ENCODE results near the gene TWF2.

Gene TWF2

DNA sequence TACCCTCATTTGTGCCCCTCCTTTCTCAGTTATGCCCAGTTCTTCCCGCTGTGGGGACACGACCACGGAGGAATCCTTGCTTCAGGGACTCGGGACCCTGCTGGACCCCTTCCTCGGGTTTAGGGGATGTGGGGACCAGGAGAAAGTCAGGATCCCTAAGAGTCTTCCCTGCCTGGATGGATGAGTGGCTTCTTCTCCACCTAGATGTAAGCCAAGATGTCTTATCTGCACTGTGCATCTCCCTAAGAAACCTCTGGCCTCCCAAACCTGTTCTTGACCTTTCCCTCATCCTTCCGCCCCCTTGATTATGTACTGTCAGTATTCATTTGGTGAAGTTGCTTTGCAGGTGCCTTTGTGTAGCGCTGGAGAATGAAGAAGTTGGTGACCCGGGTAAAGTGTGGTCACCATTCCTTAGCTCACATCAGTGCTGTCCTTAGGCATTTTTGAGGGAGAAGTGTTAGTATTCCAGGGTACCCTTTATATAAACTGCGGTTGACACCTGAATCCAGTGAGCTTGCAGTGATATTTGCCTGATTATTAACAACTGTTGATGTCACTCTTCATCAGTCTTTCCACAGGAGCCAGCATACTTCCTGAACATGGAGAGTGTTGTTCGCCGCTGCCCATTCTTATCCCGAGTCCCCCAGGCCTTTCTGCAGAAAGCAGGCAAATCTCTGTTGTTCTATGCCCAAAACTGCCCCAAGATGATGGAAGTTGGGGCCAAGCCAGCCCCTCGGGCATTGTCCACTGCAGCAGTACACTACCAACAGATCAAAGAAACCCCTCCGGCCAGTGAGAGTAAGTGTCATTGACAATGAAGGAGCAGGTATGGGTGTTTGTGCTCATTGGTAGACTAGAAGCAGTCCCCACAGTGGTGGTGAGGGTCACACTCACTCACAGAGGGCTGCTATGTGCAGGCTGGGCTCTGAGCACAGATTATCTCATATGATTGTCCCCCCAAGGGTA lies 40.0 kb downstream of the TWF2 start:
- no peak for DNase-seq (ENCODE audit: low read depth)
- TF ChIP-seq, protein P1, sequence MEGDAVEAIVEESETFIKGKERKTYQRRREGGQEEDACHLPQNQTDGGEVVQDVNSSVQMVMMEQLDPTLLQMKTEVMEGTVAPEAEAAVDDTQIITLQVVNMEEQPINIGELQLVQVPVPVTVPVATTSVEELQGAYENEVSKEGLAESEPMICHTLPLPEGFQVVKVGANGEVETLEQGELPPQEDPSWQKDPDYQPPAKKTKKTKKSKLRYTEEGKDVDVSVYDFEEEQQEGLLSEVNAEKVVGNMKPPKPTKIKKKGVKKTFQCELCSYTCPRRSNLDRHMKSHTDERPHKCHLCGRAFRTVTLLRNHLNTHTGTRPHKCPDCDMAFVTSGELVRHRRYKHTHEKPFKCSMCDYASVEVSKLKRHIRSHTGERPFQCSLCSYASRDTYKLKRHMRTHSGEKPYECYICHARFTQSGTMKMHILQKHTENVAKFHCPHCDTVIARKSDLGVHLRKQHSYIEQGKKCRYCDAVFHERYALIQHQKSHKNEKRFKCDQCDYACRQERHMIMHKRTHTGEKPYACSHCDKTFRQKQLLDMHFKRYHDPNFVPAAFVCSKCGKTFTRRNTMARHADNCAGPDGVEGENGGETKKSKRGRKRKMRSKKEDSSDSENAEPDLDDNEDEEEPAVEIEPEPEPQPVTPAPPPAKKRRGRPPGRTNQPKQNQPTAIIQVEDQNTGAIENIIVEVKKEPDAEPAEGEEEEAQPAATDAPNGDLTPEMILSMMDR (IDR thresholded peaks at IDR 0.05; ENCODE audit: control insufficient read depth, insufficient read depth, low read depth, low read length, missing control alignments) = no peak
- peak overlapping the region; percentile 81 for H3K4me3 ChIP-seq (ENCODE audit: control insufficient read depth, low read depth, low read length)

DNA sequence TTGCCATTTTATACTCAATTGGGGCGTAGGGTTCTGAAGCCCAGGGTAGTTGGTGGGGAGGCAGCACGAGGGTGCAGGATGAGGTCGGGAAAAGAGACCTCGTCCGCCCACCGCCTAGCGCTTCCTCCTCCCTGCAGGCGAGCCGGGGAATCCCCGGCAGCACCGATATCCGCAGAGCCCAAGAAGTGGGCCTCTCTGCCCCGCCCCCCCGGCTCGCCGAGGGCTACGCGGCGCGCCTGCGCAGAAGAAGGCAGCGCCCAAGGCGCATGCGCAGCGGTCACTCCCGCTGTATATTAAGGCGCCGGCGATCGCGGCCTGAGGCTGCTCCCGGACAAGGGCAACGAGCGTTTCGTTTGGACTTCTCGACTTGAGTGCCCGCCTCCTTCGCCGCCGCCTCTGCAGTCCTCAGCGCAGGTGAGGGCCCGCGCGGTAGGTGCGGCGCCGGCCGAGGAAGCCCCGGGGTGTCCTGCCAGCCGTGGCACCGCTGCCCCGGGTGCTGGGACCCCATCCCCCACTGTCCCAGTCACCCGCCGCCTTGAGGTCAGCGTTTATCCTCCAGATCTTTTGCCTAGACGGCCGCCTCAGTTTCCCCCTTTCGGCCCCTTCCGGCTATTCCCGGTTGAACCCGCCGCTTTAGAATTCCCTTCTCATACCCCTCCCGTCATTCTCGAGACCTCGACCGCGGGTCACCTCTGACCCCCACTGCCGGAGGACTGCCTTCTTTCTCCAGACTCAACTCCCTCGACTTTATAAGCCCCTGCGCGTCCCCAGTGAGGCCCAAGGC lies 40.9 kb downstream of the TWF2 start, which contains the start of gene ALAS1:
TSS of gene ALAS1 (plus strand) at position 319 of the 784 bp plus-strand sequence. CDS start 1,082 bp downstream, outside the sequence.
- TF ChIP-seq, protein P1 (IDR thresholded peaks at IDR 0.05; ENCODE audit: control insufficient read depth, insufficient read depth, low read depth, low read length, missing control alignments) = no peak
- DNase-seq (ENCODE audit: low read depth) = no peak
- H3K4me3 ChIP-seq (ENCODE audit: control insufficient read depth, low read depth, low read length) = peak within 1 kb of the TSS; percentile 81

DNA sequence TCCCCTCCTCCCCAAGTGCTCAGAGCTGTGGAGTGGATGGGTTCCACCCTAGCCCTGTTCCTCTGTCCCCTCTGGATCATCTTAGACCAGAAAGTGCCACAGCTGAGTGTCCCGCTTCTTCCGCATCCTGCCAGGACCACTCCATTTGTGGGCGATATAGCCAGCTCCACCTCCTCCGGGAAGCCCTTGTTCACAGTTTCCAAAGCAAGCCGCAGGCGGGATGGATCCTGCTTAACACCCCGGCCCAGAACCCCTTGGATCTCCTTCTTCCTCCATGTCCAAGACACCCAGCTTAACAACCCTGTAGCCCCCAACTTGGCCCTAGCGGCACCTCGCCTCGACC lies 41.5 kb downstream of the TWF2 start:
- peak overlapping the region; percentile 81 for H3K4me3 ChIP-seq (ENCODE audit: control insufficient read depth, low read depth, low read length)
- DNase-seq (ENCODE audit: low read depth) = no peak
- TF ChIP-seq, protein P1 (IDR thresholded peaks at IDR 0.05; ENCODE audit: control insufficient read depth, insufficient read depth, low read depth, low read length, missing control alignments) = no peak

DNA sequence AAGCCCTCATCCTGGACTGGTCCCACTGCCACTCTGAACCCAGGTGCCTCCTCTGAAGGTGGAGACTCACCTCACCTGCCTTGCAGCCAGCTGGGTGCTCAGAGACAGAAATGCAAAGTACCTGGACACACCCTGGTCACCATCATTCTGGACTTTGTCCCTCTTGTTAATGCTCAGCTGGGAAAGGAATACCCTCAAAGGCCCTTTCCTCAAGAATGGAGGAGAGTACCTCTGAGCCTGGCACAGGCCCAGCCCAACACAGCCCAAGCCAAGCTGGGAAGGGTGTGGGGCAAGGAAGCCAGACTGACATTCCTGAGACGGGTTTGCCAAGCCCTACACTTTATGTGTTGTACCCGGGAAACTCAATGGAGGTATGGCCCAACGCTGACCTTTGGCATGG lies 42.0 kb downstream of the TWF2 start:
- TF ChIP-seq, protein P1 (IDR thresholded peaks at IDR 0.05; ENCODE audit: control insufficient read depth, insufficient read depth, low read depth, low read length, missing control alignments) = no peak
- no peak for DNase-seq (ENCODE audit: low read depth)
- no peak overlapping the region for H3K4me3 ChIP-seq (ENCODE audit: control insufficient read depth, low read depth, low read length)

DNA sequence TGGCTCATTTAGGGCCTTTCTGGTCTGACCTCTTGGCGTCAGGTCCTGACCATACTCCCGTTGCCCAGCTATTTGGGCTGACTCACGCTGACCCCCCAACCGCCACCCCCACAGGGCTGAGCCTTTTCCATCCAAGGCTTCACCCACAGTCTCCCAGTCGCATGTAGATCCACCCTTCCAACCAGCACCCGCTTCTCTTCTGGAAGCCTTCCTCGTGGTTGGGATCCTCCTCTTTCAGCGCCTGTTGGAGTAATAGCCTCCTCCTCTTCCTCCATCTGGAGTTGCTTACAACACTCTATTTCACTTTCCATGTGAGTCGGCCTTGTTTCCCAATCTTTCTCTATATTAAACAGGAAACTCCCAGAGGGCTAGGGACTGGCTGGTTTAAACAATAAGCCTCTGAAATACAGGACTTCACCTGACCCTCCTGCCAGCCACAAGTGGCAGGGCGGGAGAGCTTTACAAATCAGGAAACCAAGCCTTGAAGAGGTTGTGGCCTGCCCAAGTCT lies 43.1 kb downstream of the TWF2 start:
- peak; percentile 62 for DNase-seq (ENCODE audit: low read depth)
- TF ChIP-seq, protein P1 (IDR thresholded peaks at IDR 0.05; ENCODE audit: control insufficient read depth, insufficient read depth, low read depth, low read length, missing control alignments) = no peak
- no peak overlapping the region for H3K4me3 ChIP-seq (ENCODE audit: control insufficient read depth, low read depth, low read length)

DNA sequence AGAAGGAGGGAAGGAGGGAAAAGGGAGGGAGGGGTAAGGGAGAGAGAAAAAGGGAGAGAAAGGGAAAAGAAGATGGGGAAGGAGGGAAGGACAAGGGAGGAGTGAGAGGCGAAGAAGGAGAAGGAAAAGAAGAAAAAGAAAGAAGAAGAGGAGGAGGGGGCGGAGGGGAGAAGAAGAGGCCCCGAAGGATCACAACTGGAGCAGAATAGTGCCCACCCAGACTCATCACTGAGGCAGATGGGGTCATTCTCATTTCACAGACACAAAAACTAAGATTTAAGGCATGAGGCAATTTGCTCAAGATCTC lies 43.7 kb downstream of the TWF2 start:
- TF ChIP-seq, protein P1 (IDR thresholded peaks at IDR 0.05; ENCODE audit: control insufficient read depth, insufficient read depth, low read depth, low read length, missing control alignments) = no peak
- H3K4me3 ChIP-seq (ENCODE audit: control insufficient read depth, low read depth, low read length) = no peak overlapping the region

More for the DNA sequence above, 43.7 kb downstream of the TWF2 start:
- no peak for DNase-seq (ENCODE audit: low read depth)
